IPS-18a (cell line): ENCODE data around the gene STEAP3.
"Not testable (repeated sequence)": the region's sequence is repeated elsewhere in the genome, so short reads cannot be mapped to it uniquely, and the experiment has no call there.

ENCODE experiments used
- H3K27ac ChIP-seq: one replicate; pipeline ENCODE4 v1.5.1; 2013; ENCODE audit warnings: low read length
- H3K27me3 ChIP-seq: one replicate; pipeline ENCODE4 v1.6.1; 2013; ENCODE audit warnings: mild to moderate bottlenecking, low read length; ENCODE audit not compliant: control insufficient read depth, insufficient read depth
- H3K36me3 ChIP-seq: one replicate; pipeline ENCODE4 v1.6.1; 2013; ENCODE audit warnings: low read depth, low read length; ENCODE audit not compliant: control insufficient read depth
- H3K4me1 ChIP-seq: one replicate; pipeline ENCODE4 v1.6.1; 2013; ENCODE audit warnings: low read depth, low read length; ENCODE audit not compliant: control insufficient read depth
- H3K4me3 ChIP-seq: one replicate; pipeline ENCODE4 v1.5.1; 2013; ENCODE audit warnings: low read length
- H3K9ac ChIP-seq: one replicate; pipeline ENCODE4 v1.6.1; 2013; ENCODE audit warnings: mild to moderate bottlenecking, low read length, moderate library complexity
- H3K9me3 ChIP-seq: one replicate; pipeline ENCODE4 v1.6.1; 2013; ENCODE audit warnings: low read depth, low read length; ENCODE audit not compliant: control insufficient read depth

The STEAP3 gene

DNA sequence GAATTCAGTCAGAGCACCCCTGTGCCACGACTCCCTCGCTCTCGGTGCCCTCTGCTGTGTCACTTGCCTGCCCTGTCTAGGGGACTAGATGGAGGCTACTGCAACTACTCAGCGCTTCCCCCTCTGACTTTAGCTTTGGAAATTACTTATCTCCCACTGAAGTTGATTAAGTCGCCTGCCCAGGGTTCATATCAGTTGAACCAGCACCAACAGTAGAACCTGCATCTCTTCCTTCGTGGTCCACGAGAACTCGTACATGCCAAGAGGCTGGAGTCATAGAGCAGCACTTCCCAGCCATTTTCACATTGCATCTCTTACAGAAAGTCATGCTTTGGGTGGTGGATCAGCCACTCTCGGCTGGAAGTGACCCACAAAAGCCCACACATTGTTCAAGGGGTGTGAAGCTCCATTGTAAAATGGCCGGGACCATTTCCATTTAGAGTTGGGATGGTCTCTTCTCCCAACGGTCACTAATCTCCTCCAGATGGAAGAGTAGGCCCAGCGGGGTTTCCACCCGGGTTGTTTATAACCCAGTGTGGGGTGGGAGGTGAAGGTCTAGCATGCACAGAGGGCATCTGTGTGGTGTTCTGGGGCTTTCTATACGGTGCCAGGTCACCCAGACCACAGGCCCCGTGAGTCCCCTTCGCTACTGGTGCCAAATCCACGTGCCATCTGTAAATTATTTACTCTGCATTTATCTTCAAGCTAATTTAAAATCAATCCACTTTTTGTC is 38.0 kb downstream of the STEAP3 start:
- Histone ChIP-seq H3K4me1 (peaks cover 25% of the 10 kb centered on the region), H3K9me3 (no peaks in the 10 kb centered on the region), H3K27me3 (no peaks in the 10 kb centered on the region), H3K9ac (no peak overlapping the region), H3K36me3 (no peaks in the 10 kb centered on the region), H3K4me3 (no peak overlapping the region), H3K27ac (no peak overlapping the region)

DNA sequence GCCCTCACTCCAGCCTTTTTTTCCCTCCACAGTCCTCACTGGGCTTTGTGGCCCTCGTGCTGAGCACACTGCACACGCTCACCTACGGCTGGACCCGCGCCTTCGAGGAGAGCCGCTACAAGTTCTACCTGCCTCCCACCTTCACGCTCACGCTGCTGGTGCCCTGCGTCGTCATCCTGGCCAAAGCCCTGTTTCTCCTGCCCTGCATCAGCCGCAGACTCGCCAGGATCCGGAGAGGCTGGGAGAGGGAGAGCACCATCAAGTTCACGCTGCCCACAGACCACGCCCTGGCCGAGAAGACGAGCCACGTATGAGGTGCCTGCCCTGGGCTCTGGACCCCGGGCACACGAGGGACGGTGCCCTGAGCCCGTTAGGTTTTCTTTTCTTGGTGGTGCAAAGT is 39.4 kb downstream of the STEAP3 start:
- Histone ChIP-seq H3K27me3 (no peaks in the 10 kb centered on the region), H3K36me3 (no peaks in the 10 kb centered on the region), H3K4me3 (no peak overlapping the region), H3K9me3 (no peaks in the 10 kb centered on the region), H3K4me1 (peaks cover 13% of the 10 kb centered on the region), H3K9ac (no peak overlapping the region), H3K27ac (no peak overlapping the region)

- Histone ChIP-seq H3K4me1 (peaks cover 11% of the 10 kb centered on the region), H3K36me3 (no peaks in the 10 kb centered on the region)
Observed at GRCh38 chr2:119263656-119264055, 40.0 kb downstream of the STEAP3 start.

DNA sequence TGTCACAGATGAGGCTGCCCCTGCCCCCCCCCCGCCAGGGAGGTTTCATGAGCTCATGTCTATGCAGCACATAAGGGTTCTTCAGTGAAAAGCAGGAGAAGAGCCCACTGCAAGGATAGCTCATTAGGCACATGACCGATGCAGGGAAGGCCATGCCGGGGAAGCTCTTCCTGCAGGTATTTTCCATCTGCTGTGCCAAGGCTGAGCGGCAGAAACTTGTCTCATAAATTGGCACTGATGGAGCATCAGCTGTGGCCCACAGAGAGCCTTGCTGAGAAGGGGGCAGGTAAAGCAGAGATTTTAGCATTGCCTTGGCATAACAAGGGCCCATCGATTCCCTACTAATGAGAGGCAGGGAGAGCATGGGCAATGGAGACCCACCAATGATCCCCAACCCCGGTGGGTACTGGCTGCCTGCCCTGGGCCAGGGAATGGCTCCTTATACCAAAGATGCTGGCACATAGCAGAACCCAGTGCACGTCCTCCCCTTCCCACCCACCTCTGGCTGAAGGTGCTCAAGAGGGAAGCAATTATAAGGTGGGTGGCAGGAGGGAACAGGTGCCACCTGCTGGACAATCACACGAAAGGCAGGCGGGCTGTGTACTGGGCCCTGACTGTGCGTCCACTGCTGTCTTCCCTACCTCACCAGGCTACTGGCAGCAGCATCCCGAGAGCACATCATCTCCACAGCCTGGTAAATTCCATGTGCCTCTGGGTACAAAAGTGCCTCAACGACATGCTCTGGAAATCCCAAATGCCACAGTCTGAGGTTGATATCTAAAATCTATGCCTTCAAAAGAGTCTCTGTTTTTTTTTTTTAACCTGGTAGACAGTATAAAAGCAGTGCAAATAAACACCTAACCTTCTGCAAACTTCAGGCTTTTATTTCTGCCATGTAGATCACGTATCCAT is 41.4 kb downstream of the STEAP3 start:
- H3K9me3 ChIP-seq: no peaks in the 10 kb centered on the region
- no peak overlapping the region for H3K27ac ChIP-seq
- no peak overlapping the region for H3K4me3 ChIP-seq
- H3K36me3 ChIP-seq: no peaks in the 10 kb centered on the region
- H3K4me1 ChIP-seq: no peaks in the 10 kb centered on the region
- H3K9ac ChIP-seq: no peak overlapping the region
- no peaks in the 10 kb centered on the region for H3K27me3 ChIP-seq

More at GRCh38 chr2:119263656-119264055, 40.0 kb downstream of the STEAP3 start:
- Histone ChIP-seq H3K27me3 (no peaks in the 10 kb centered on the region), H3K9ac (no peak overlapping the region), H3K4me3 (no peak overlapping the region), H3K27ac (no peak overlapping the region), H3K9me3 (no peaks in the 10 kb centered on the region)

DNA sequence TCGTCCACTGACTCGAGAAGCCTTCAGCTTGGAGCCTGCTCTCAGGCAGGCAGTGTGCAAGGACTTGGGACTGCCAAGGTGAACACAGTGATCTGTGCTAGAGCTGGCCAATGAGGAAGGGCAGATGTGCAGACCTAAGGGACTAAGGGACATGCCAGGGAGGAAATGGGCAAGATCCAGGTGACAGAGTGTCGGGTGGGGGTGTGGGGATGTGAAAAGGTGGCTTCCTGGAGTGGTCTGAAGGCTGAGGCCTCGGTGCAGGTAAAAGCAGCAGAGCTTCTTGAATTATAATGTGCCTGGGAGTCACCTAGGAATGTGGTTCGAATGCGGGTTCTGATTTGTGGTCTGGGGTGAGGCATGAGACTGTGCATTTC is 42.0 kb downstream of the STEAP3 start:
- Histone ChIP-seq H3K9me3 (no peaks in the 10 kb centered on the region), H3K27ac (no peak overlapping the region), H3K36me3 (no peaks in the 10 kb centered on the region), H3K27me3 (no peaks in the 10 kb centered on the region), H3K4me1 (no peaks in the 10 kb centered on the region), H3K9ac (no peak overlapping the region), H3K4me3 (no peak overlapping the region)

GRCh38 chr2:119266091-119266589 is 42.5 kb downstream of the STEAP3 start:
- no peak overlapping the region for H3K9ac ChIP-seq
- no peak overlapping the region for H3K4me3 ChIP-seq
- H3K27me3 ChIP-seq: no peaks in the 10 kb centered on the region
- no peaks in the 10 kb centered on the region for H3K36me3 ChIP-seq
- H3K4me1 ChIP-seq: no peaks in the 10 kb centered on the region
- no peak overlapping the region for H3K27ac ChIP-seq
- H3K9me3 ChIP-seq: no peaks in the 10 kb centered on the region

DNA sequence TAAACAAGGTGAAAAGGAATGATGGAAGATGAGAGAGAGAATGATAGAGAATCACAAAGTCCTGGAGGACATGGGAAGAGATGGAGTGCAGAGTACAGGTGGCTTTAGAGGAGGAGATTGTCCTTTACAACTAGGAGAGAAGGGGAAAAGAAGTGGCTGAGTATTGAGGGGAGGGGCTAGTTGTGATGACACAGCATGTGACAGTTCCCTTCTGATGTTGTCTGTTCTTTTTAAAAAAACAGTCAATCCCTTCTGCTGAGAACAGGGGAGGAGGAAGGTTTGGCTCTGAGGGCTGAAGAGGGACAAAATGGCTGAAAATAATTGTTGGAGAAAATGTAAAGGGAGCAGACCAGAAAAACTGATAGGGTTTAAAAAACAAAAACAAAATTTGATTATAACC is 44.0 kb downstream of the STEAP3 start:
- H3K9me3 ChIP-seq: no peaks in the 10 kb centered on the region
- no peak overlapping the region for H3K9ac ChIP-seq
- H3K4me3 ChIP-seq: no peak overlapping the region
- no peak overlapping the region for H3K27ac ChIP-seq
- no peaks in the 10 kb centered on the region for H3K4me1 ChIP-seq
- no peaks in the 10 kb centered on the region for H3K36me3 ChIP-seq
- H3K27me3 ChIP-seq: no peaks in the 10 kb centered on the region

DNA sequence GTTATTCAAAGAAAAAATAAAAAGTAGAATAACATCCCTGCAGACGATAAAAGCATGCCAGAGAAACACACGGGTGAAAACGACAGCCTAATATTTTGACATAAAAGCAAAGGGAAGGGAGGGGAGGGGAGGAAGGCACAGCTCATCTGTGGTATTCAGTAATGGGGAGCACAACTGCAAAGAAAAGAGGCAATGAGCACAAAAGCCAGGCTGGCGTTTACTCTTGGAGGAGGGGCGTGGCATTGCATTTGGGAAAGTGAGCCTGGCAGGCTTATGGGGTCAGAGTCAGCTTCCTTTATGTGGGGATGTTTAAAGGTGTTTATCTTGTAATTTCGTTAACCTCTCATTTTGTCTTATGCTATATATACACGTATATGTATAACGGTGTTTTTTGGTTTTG is 53.2 kb downstream of the STEAP3 start:
- Histone ChIP-seq H3K4me1 (no peaks in the 10 kb centered on the region), H3K27me3 (no peaks in the 10 kb centered on the region), H3K9me3 (no peaks in the 10 kb centered on the region), H3K27ac (no peak overlapping the region), H3K4me3 (no peak overlapping the region), H3K9ac (no peak overlapping the region), H3K36me3 (no peaks in the 10 kb centered on the region)

DNA sequence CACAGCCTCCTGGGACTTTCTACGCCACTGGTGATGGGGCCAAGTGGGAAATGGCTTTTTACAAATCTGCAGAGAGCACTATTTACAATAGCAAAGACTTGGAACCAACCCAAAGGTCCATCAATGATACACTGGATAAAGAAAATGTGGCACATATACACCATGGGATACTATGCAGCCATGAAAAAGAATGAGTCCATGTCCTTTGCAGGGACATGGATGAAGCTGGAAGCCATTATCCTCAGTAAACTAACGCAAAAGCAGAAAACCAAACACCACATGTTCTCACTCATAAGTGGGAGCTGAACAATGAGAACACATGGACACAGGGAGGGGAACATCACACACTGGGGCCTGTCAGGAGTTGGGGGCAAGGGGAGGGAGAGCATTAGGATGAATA is 54.8 kb downstream of the STEAP3 start:
- not testable (repeated sequence) for H3K4me1 ChIP-seq, H3K27ac ChIP-seq, H3K36me3 ChIP-seq, H3K9ac ChIP-seq, H3K9me3 ChIP-seq, H3K27me3 ChIP-seq, H3K4me3 ChIP-seq

GRCh38 chr2:119278946-119279345 is 55.3 kb downstream of the STEAP3 start:
- Histone ChIP-seq H3K9me3 (no peaks in the 10 kb centered on the region), H3K27ac (no peak overlapping the region), H3K4me1 (no peaks in the 10 kb centered on the region), H3K9ac (no peak overlapping the region), H3K36me3 (no peaks in the 10 kb centered on the region), H3K4me3 (no peak overlapping the region), H3K27me3 (no peaks in the 10 kb centered on the region)

DNA sequence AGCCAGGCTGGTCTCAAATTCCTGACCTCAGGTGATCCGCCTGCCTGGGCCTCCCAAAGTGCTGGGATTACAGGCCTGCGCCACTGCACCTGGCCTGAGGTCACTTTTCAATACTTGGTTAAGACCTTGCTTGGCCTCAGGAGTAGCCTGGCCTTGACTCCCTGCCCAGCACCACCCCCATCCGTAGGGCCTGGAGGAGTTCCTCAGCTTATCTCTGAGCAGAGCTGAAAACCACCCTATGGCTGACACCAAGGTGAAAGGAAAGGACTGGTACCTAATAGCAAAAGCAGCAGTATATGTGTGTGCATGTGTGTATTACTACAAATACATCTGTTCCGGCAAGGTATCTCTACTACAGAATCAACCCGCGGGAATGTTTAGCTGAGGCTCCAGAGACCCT is 56.0 kb downstream of the STEAP3 start:
- Histone ChIP-seq H3K27me3 (no peaks in the 10 kb centered on the region), H3K4me3 (no peak overlapping the region), H3K9me3 (no peaks in the 10 kb centered on the region), H3K36me3 (no peaks in the 10 kb centered on the region), H3K4me1 (no peaks in the 10 kb centered on the region), H3K9ac (no peak overlapping the region), H3K27ac (no peak overlapping the region)
